NK-92 (cell line): Measurements from ENCODE around the gene NFKB1.
"Not testable (repeated sequence)": the region's sequence is repeated elsewhere in the genome, so short reads cannot be mapped to it uniquely, and the experiment has no call there.

Source experiments
- DNase-seq: peaks from one replicate; lab custom pipeline; 2025; ENCODE audit not compliant: unreplicated experiment; lab: John Stamatoyannopoulos, UW

Gene NFKB1

DNA sequence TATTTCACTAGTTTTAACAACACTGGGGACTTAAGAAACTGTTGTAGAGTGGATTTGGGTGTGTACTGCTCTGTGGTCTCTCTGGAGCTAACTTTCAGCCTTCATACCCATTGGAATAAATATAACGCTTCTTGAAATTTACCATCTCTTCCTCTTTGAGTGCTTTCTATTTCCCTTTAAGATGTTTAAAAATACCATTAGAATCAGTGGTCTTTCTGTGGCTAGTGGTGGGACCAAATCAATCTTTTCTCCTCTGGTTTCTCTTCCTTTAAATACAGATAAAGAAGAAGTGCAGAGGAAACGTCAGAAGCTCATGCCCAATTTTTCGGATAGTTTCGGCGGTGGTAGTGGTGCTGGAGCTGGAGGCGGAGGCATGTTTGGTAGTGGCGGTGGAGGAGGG, 92.0 kb downstream of the NFKB1 start:
- no peak for DNase-seq

DNA sequence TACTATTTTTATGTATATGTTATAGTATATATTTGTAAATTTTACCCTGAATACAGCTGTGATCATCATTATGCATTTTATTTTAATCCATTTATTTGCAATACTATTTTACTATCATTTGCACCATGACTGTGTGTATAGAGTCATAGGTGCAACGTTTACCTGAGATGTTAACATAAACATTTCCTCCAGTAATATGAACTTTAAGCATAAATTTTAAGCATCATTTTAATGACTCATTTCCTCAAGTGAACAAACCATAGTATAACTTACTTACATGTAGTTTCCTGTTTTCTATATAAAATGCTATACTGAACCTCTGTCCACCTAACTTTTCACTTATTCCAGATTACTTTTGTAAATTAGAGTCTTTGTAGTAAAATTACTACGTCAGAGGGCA, 92.8 kb downstream of the NFKB1 start:
- DNase-seq = no peak

DNA sequence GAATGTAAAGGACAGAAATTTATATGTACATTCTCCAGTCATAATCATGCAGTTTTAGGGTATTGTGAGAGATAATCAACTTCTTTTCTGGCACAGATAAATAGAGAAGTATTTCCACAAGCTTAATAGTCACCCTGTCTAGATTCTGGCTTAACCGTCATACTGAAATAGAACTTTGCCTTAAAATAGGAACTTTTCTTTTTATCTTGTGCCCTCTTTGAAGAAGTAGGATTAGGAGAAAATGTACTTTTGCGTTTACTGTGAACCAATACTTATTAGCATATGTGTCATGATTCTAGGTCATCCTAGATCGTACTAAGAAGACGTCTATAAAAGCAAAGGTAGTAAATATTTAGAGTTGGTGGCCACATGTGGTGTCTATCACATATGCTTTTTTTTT, 95.4 kb downstream of the NFKB1 start:
- DNase-seq = no peak

DNA sequence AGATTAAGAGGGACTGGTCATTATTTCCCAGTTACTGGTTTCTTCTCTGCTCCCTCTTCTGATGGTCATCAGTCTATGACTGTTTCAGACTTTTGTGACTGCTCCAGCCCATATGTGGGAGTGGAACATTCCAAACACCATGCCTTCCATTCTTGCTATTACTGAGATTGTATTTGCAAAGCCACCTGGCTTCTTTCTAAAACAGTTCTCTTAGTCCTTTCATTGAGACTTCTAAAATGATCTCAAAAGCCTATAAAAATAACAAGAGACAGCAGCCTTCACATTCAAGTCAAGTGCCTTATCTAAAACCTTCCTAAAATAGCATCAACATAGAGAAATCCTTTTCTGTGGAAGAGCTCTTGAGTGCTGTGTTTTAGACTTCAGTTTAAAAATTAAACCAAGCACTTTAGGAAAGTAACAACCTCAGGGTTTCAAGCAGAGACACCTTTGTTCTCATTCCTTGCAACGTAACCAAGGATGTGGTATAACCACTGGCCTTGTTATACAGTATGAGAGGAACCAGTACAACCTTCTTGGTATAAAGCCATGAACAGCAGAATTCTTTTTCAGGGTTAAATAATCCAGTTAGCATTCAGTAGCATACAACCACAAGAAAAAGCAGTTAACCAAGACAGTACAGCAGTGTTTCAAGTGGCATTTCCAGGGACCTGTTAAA, 97.1 kb downstream of the NFKB1 start:
- DNase-seq = no peak

DNA sequence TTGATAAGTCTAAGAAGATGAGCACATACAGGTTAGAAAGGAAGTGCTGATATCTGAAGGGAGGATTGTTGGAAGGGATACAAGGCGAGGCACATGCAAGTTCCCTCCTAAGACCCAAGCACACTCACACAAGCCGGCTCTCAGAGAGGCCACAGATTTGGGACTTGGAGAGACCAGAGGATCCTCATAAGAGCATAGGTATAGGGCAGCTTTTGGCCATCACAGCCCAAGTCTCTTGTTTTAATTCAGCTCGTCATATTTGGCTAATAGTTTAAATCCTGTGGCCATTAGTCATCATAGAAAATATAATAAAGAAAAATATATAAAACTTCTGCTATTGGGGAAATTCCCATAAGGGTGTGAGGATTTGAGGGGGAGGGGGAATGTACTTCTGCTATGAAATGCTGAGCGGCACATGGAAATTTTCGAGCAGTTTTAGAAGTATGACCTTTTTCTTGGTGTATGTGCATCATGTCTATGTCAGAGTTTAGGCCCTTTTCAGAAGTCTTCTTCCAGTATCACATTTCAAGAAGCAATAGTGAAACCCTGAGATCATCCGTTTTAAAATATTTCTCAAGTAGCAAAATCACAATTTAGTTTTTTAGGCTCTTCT, 97.7 kb downstream of the NFKB1 start:
- no peak for DNase-seq

DNA sequence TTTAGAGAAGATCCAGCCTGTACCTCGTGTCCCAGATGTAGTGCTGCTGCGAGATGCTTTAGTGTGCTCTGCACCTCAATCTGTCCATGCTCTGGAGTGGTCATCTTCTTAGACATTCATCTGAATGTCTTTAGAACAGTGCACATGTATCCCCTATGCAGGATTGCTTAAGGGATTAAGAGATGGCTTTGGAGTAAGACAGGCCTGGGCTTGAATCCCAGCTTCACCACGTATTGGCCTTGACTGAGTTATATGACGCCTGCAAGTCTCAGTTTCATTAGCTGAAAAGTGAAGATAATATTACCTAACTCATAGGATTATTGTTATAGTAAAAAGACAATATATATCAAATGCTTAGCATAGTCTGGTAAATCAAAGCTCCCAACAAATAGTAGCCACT, 98.3 kb downstream of the NFKB1 start:
- no peak for DNase-seq

DNA sequence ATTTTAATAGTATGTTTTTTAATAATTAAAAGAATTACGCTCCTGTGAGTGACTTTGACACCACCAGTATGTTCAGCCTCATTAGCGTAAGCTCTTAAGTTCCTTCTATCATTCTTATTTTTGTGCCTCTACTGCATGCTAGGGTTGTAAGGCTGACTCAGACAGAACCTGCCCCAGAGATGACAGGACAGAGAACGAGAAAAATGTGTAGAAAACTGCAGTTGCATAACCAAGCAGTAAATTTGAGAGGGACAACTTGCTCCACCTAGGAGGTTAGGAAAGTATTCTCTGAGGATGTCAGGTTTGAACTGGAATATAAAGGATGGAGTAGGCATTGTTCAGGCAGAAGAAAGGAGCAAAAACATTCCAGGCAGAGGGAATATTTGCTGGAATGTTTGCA, 98.7 kb downstream of the NFKB1 start:
- DNase-seq = no peak

DNA sequence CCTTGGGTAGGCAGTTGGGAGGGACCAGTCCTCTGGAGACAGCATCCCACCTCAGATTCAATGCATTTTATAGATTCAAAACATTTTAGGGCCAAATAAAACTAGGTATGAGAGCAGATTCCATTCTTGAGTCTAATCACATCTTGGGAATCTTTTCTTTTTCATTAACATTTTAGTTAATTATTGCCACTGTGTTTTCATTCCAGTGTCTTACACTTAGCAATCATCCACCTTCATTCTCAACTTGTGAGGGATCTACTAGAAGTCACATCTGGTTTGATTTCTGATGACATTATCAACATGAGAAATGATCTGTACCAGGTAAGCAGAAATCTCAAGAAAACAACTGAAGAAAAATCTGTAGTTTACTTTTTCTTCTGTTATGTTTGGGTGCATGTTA, 99.5 kb downstream of the NFKB1 start:
- DNase-seq = no peak

DNA sequence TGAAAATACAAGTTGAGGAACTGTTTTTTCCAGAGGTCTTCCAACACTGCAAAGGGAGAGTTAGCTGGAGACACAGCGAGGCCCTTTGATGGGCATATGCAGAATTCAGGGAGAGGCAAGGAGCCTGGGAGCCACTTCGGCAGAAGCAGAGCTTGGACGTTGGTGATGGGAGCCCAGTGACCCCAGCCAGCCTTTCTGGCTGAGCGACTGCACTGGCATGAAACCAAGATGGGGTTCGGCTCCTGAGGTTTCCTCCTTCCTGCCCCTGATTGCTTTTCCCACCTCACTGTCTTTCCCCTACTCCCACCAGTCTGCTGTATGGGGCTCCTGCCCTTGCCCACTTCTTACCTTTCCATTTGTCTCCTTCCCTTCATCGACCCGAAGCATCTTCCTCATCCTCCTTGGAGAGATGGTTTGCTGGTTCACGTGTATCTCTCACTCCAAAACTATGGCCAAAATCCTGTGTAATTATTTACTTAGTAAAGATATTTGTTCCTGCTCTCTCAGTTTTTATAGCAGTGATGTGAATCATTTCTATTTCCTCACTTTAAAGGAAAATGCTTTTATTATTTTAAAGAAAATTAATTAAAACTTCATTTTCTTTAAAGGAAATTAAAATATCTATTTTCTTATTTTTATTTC, 100.5 kb downstream of the NFKB1 start:
- no peak for DNase-seq

DNA sequence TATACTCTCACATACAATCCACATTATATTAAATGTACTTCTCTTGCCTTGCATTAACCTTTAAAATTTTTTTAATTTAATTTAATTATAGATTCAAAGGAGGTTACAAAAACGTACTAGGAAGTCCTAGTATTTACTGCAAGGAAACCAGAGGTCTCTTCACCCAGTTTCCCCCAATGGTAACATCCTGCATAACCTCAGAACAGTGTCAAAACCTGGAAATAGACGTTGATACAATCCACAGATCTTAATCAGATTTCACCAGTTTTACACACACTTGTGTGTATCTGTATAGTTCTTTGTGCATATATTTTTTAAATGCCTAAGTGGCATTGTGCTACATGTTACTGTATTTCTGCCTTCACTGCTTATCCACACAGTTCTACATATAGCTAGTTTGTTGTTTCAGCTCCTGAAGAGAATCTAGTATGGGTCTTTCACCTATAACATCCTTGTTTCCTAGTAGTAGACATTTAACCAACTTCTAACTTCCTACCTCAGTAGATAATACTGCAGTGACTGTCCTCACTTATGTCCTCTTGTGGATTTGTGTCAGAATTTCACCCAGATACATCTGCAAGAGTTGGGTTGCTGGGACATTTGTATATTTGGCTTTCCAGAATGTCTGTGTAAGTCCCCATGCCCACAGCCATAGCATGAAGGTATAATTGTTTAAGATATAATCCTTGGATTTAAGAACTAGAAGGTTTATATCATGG, 103.2 kb downstream of the NFKB1 start:
- no peak for DNase-seq

DNA sequence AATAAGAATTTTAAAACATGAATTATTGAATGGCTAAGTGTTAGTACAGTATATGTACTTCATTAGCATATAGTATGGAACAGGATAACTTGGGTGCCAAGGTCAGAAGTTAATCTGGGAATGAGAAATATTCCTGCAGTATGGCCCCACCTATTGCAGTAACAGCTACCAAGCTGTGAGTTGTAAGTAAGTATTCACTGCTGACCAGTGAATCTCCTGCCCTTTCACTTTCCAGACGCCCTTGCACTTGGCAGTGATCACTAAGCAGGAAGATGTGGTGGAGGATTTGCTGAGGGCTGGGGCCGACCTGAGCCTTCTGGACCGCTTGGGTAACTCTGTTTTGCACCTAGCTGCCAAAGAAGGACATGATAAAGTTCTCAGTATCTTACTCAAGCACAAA, 105.1 kb downstream of the NFKB1 start:
- DNase-seq = no peak

DNA sequence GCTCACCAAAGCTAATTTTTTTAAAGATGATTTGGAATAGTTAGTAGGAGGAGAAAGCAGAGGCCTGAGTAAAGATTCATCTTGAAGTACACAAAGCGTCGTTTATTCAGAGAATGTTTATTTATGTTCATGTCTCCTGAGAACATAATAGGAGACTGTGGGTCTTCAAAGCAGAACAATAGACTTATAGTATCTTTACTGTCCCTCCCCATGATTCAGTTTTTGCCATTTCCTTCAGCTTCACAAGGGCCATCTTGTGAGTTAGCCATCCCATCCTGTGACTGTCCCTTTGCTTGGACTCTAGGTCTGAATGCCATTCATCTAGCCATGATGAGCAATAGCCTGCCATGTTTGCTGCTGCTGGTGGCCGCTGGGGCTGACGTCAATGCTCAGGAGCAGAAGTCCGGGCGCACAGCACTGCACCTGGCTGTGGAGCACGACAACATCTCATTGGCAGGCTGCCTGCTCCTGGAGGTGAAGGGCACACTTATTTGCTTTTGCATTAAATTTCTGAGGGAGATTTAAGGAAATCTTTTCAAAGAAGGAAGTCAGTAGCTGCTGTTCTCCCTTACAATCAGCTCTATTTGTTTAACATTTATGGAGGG, 105.8 kb downstream of the NFKB1 start:
- no peak for DNase-seq

DNA sequence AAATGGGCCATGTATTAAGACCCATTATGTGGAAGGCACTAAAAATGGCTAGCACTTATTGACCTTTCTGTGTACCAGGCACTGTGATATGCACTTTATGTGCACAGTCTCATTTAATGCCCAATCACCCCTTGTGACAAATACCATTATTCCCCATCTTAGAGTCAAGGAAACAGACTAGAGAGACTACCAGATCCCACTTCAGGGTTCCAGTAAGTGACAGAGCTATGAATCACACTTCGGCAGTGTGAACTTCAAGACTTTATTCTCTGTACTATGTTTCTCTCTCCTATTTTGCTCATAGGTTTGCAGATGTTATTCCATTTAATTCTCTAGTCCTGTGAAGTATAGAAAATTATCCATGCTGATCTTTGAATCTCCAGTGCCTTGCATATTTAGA, 107.0 kb downstream of the NFKB1 start:
- DNase-seq = no peak

DNA sequence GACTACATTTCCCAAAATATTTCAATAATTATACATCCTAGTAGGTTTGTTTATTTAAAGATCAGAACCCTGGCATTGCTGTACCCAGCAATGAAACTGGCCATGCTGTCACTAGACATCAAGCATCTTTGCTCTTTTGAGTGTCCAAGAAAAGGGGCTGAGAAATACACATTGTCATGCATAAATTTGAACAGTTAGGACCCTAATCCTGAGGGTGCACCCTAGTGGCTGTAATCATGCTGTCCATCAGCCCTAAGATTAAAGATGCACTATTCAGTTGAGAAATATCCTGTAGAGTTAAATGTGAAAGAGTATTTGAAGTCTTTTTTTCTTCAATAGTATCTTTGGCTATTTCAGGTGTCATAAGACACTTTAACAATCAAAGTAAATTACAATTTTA, 108.8 kb downstream of the NFKB1 start:
- no peak for DNase-seq

DNA sequence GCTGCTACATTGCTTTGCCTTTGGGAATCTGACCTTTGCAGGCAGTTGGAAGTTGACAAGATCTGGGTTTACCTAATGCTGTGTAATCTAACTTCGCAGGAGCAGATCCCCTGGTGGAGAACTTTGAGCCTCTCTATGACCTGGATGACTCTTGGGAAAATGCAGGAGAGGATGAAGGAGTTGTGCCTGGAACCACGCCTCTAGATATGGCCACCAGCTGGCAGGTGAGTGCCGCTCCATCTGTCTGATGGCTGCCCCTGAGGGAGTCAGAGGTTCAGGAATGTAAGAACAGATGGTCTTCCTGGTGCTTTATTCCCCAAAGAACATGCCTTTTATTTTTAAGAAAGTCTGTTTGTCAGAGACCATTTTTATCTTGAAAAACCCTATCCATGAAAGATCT, 109.3 kb downstream of the NFKB1 start:
- no peak for DNase-seq

DNA sequence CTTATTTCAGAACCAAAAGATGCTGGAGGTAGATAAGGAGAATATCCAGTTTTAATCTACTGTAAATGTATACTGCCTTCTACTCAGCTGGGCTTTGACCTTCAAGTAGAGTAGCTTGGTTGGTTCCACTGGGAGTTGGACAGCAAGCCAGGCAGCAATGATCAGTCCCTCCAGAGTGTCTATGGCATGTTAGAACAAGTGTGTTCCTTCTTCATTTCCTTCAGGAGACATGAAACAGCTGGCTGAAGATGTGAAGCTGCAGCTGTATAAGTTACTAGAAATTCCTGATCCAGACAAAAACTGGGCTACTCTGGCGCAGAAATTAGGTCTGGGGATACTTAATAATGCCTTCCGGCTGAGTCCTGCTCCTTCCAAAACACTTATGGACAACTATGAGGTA, 111.1 kb downstream of the NFKB1 start:
- DNase-seq = no peak

DNA sequence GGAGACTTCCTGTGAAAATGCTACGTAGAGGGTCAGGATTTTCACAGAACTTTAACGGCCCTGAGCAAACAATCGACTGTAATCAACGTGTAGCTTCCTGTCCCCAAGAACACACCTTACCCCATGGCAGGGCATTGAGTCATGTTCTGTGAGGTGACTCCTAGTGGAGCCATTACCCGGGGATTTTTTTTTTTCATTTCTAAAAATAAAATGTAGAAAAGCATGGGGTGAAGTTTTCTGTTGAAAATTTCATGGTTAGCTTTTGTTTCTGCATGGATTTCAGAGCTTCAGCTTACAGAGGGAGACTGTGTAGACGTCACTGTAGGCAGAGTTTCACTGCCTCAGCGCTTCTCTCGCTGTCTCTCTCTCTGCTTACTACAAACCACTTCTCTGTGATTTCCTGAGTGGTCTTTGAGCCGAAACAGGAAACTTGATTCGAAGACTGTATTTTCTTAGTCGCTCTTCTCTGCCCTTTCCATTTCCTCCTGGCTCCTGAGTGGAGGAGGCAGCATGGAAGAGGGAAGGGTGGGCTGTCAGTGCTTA, 111.7 kb downstream of the NFKB1 start:
- no peak for DNase-seq

DNA sequence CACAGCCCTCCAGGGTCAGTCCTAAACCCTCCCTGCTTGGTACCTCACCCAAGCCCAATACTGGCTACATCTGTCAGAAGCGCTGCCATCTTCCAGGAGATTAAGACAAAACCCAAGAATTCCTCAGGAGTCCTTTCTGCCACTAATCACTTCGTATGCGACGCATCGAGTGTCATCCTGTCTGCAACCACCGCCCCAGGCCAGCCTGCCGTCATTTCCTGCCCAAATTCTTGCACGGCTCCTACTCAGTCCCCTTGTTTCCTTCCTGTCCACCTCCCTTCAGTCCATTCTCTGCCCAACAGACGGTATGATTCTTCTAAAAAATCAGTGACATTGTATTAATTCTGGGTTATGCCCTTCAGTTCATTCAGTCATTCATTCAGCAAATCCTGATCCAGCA, 113.6 kb downstream of the NFKB1 start:
- DNase-seq = no peak

DNA sequence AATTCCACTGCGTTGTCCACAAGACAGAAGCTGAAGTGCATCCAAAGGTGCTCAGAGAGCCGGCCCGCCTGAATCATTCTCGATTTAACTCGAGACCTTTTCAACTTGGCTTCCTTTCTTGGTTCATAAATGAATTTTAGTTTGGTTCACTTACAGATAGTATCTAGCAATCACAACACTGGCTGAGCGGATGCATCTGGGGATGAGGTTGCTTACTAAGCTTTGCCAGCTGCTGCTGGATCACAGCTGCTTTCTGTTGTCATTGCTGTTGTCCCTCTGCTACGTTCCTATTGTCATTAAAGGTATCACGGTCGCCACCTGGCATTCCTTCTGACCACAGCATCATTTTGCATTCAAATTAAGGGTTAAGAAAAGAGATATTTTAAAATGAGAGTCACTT, 115.5 kb downstream of the NFKB1 start:
- DNase-seq = no peak

DNA sequence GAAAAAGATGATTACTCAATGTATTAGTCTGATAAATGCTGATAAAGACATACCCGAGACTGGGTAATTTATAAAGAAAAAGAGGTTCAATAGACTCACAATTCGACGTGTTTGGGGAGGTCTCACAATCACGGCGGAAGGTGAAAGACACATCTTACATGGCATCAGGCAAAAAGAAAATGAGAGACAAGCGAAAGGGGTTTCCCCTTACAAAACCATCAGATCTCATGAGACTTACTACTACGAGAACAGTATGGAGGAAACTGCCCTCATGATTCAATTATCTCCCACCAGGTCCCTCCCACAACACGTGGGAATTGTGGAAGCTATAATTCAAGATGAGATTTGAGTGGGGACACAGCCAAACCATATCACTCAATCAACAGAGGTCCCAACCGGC, 117.9 kb downstream of the NFKB1 start:
- DNase-seq = not testable (repeated sequence)
